ENCODE data around the gene STON2. TPM values are rescaled to one million over a fixed set of nuclear protein-coding genes. Genes with fewer than 3 reads are reported as not detected.
A peak's percentile ranks its signal among the peaks of the same experiment; 100 is the strongest.

The STON2 gene
- total and polyA plus RNA-seq, 8 donors: 0.76 to 4.6 (median 1.8) TPM

- FAIRE-seq (no peak), DNase-seq (no peak), ATAC-seq (no peak)
- H3K4me3 ChIP-seq: no peak overlapping the region
- no peaks in the 10 kb centered on the region for H3K4me1 ChIP-seq
- intact Hi-C loops (cut with DNase I): loop anchor here in 1 of 3 donors (10.0 kb wide), 1 partner anchor 181 kb away; no protein-coding TSS in a partner anchor
- H3K9me3 ChIP-seq: no peaks in the 10 kb centered on the region
- H3K36me3 ChIP-seq: no peaks in the 10 kb centered on the region
- H3K27ac ChIP-seq: no peak overlapping the region
- H3K27me3 ChIP-seq: no peaks in the 10 kb centered on the region
- WGBS, 2 donors: 89 to 91% methylated on average over 9 of the region's 9 CpGs
- TF ChIP-seq CTCF (IDR thresholded peaks at IDR 0.05): no peak
These were observed 126.6 kb downstream of the STON2 start for GRCh38 chr14:81273521-81273920.

DNA sequence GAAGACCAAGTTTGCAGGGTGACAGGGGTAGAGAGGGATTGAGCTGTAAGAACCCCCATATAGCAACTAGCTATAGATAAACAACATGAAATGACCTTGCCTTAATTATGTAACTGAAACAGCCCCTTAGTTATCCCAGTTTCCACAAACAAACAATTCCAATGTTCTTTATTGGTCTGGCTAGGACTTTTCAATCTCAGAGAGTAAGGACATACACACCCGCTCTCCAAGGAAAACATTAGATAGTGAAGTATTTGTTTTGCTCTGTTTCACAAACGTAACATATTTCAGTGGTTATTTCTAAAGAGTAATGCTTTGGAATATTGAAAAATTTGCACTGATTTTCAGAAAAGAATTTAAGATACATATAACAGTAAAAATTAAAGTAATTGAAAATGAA is 127.8 kb downstream of the STON2 start:
- no peaks in the 10 kb centered on the region for H3K36me3 ChIP-seq
- 49 to 60% methylated on average over 2 of the region's 2 CpGs for WGBS, 2 donors
- FAIRE-seq (no peak), DNase-seq (no peak), ATAC-seq (no peak)
- H3K27ac ChIP-seq: no peak overlapping the region
- H3K27me3 ChIP-seq: no peaks in the 10 kb centered on the region
- H3K9me3 ChIP-seq: no peaks in the 10 kb centered on the region
- intact Hi-C loops (cut with DNase I): loop anchor here in 1 of 3 donors (10.0 kb wide), 1 partner anchor 182 kb away; no protein-coding TSS in a partner anchor
- H3K4me1 ChIP-seq: no peaks in the 10 kb centered on the region
- H3K4me3 ChIP-seq: no peak overlapping the region
- TF ChIP-seq CTCF (IDR thresholded peaks at IDR 0.05): no peak

DNA sequence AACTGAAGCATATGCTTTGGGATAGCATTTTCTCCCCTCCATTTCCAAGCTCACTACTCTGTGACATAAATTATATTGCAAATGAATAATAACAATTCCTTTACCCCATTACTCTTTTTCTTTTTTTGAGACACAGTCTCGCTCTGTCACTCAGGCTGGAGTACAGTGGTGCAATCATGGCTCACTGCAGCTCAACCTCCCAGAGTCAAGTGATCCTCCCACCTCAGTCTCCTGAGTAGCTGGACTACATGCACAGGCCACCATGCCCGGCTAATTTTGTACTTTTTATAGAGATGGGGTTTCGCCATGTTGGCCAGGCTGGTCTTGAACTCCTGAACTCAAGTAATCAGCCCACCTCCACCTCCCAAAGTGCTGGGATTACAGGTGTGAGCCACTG is 130.1 kb downstream of the STON2 start:
- Histone ChIP-seq H3K4me1 (no peaks in the 10 kb centered on the region), H3K36me3 (no peaks in the 10 kb centered on the region), H3K4me3 (no peak overlapping the region), H3K27ac (no peak overlapping the region), H3K27me3 (no peaks in the 10 kb centered on the region), H3K9me3 (no peaks in the 10 kb centered on the region)
- ATAC-seq (no peak), FAIRE-seq (no peak), DNase-seq (no peak)
- no peak for TF ChIP-seq CTCF (IDR thresholded peaks at IDR 0.05)
- intact Hi-C loops (cut with DNase I): loop anchor here in 2 of 3 donors (2.0 to 10.0 kb wide), 2 partner anchors 185 kb away; no protein-coding TSS in a partner anchor
- 57 to 69% methylated on average over 3 of the region's 3 CpGs for WGBS, 2 donors

GRCh38 chr14:81269100-81269978 is 130.8 kb downstream of the STON2 start:
- no peaks in the 10 kb centered on the region for H3K4me1 ChIP-seq

More at GRCh38 chr14:81269100-81269978, 130.8 kb downstream of the STON2 start:
- H3K27me3 ChIP-seq: no peaks in the 10 kb centered on the region
- H3K4me3 ChIP-seq: no peak overlapping the region
- peak in 3 of 6 donors; percentile 23 to 56 (median 29) for DNase-seq
- 28 to 30% methylated on average over 7 of the region's 7 CpGs for WGBS, 2 donors
- no peaks in the 10 kb centered on the region for H3K9me3 ChIP-seq
- no peak overlapping the region for H3K27ac ChIP-seq
- peak; percentile 54 to 79 (median 70) for TF ChIP-seq CTCF (IDR thresholded peaks at IDR 0.05)
- H3K36me3 ChIP-seq: no peaks in the 10 kb centered on the region
- peak; percentile 89 to 99 (median 96) for ATAC-seq
- FAIRE-seq: peak; percentile 95
- intact Hi-C loops (cut with DNase I): no loop called here
